ENCODE results near the gene SCRT2. TPM values are rescaled to one million over a fixed set of nuclear protein-coding genes. Genes with fewer than 3 reads are reported as not detected.
A peak's percentile ranks its signal among the peaks of the same experiment; 100 is the strongest.

SCRT2 gene
- total RNA-seq, 1 donor from 2014 or later: not detected

- Mint-ChIP-seq H3K36me3 (ENCODE audit: low read depth) (peaks cover 8% of the 10 kb centered on the region), H3K9me3 (no peaks in the 10 kb centered on the region), H3K27ac (peak within 1 kb of the TSS; percentile 67), H3K4me3 (peak within 1 kb of the TSS; percentile 81), H3K27me3 (peaks cover 8% of the 10 kb centered on the region), H3K4me1 (peaks cover 23% of the 10 kb centered on the region)
- peak; percentile 84 for DNase-seq
- peak; percentile 94 for ATAC-seq (ENCODE audit: low read depth)
- POLR2A ChIA-PET: no interaction called here
- intact Hi-C loops (cut with micrococcal nuclease): loop anchor here (1.0 kb wide), 2 partner anchors 75 to 110 kb away; partner anchors contain the start of gene CSNK2A1
- CTCF ChIA-PET: no interaction called here
- no peak for TF ChIP-seq CTCF (IDR thresholded peaks at IDR 0.05)
These were observed 22.5 kb downstream of the SCRT2 start, which contains the start of gene SRXN1 for GRCh38 chr20:653110-653589. SRXN1 (minus strand) TSS chr20:653200; CDS start chr20:653185, 15 bp downstream.

DNA sequence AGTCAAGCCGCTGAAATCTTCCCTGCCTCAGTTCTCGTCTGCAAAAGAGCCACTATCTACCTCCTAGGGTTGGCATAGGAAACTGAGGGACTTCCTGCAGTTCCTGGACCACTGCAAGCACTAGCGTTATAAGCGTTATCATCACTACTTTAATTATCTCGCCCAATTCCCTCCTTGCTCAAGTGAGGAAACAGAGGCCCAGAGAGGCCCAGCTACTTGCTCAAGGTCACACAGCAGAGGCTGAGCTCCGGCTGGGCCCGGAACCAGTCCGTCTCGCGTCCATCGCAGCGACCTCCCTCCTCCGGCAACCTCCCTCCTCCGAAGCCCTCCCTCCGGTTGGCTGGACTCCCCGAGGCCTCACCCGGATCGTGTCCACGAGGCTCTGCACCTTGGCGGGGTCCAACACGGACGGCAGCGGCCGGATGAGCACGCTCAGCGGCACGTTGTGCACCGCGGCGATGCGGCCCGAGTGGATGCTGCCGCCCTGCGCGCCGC lies 22.9 kb downstream of the SCRT2 start:
- H3K27me3 Mint-ChIP-seq: peaks cover 4% of the 10 kb centered on the region
- intact Hi-C loops (cut with micrococcal nuclease): loop anchor here (1.0 kb wide), 3 partner anchors 76 to 181 kb away; partner anchors contain the start of genes CSNK2A1 and FAM110A
- peaks cover 23% of the 10 kb centered on the region for H3K4me1 Mint-ChIP-seq
- POLR2A ChIA-PET: no interaction called here
- ATAC-seq (ENCODE audit: low read depth): no peak
- DNase-seq: no peak
- H3K9me3 Mint-ChIP-seq: no peaks in the 10 kb centered on the region
- CTCF ChIA-PET: no interaction called here
- no peak for TF ChIP-seq CTCF (IDR thresholded peaks at IDR 0.05)
- peak overlapping the region; percentile 67 for H3K27ac Mint-ChIP-seq
- H3K36me3 Mint-ChIP-seq (ENCODE audit: low read depth): peaks cover 12% of the 10 kb centered on the region
- peak overlapping the region; percentile 80 for H3K4me3 Mint-ChIP-seq

DNA sequence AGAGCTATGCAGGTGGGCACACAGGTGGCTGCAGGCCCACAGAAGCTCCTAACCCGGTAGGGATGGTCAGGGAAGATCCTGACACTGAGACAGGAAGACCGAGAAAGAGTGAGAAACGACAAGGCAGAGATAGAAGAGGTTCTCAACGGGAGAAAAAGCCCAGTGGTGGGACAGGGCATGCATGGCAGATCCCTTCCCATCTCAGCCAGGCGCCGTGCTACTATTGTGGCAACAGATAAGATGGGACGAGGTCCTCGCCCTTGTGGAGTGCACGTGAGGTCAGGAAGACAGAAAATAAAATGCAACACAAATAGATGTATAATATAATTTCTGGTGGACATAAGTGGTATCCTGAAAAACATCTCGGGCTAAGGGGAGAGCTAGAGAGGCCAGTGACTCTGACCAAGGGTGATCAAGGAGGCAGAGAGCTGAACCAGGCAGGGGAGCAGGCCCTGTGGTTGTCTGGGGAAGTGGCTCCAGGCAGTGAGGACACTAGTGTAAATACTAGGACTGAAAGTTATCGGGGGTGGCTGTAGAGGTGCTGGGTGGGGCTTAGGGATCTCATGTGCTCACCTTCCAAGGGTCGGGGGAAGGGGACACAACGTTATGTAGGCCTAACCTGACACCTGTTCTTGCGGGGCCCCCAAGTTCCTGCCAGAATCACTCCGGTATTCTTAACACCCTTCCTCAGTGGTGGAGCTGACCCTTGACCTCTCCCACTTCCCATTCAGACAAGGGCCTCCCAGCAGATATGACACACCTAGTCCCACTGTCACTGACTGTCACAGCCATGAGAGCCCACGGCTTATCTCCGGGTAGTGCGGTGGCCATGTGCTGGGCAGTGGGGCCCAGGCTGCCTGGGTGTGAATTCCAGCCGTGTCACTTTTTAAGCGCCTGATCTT lies 23.6 kb downstream of the SCRT2 start:
- Mint-ChIP-seq H3K4me1 (peaks cover 23% of the 10 kb centered on the region), H3K36me3 (ENCODE audit: low read depth) (peaks cover 14% of the 10 kb centered on the region), H3K27ac (peak overlapping the region; percentile 67), H3K9me3 (no peaks in the 10 kb centered on the region), H3K27me3 (peaks cover 3% of the 10 kb centered on the region), H3K4me3 (peak overlapping the region; percentile 80)
- POLR2A ChIA-PET: no interaction called here
- no peak for TF ChIP-seq CTCF (IDR thresholded peaks at IDR 0.05)
- CTCF ChIA-PET: no interaction called here
- no peak for DNase-seq
- intact Hi-C loops (cut with micrococcal nuclease): loop anchor here (1.0 kb wide), 1 partner anchor 181 kb away; the partner anchor contains the start of gene FAM110A
- ATAC-seq (ENCODE audit: low read depth): no peak

- H3K9me3 Mint-ChIP-seq: no peaks in the 10 kb centered on the region
- peaks cover 23% of the 10 kb centered on the region for H3K4me1 Mint-ChIP-seq
- no peak for TF ChIP-seq CTCF (IDR thresholded peaks at IDR 0.05)
- ATAC-seq (ENCODE audit: low read depth) (no peak), DNase-seq (no peak)
- peaks cover 14% of the 10 kb centered on the region for H3K36me3 Mint-ChIP-seq (ENCODE audit: low read depth)
- ChIA-PET CTCF (no interaction called here), POLR2A (no interaction called here)
- intact Hi-C loops (cut with micrococcal nuclease): no loop called here
- peak overlapping the region; percentile 80 for H3K4me3 Mint-ChIP-seq
- H3K27ac Mint-ChIP-seq: no peak overlapping the region
- H3K27me3 Mint-ChIP-seq: peaks cover 3% of the 10 kb centered on the region
These were observed 24.6 kb downstream of the SCRT2 start for GRCh38 chr20:650954-651353.

- ChIA-PET CTCF (no interaction called here), POLR2A (no interaction called here)
- DNase-seq (no peak), ATAC-seq (ENCODE audit: low read depth) (no peak)
- intact Hi-C loops (cut with micrococcal nuclease): no loop called here
- no peak for TF ChIP-seq CTCF (IDR thresholded peaks at IDR 0.05)
- Mint-ChIP-seq H3K9me3 (no peaks in the 10 kb centered on the region), H3K27me3 (peaks cover 3% of the 10 kb centered on the region), H3K36me3 (ENCODE audit: low read depth) (peaks cover 14% of the 10 kb centered on the region), H3K4me1 (peaks cover 27% of the 10 kb centered on the region), H3K4me3 (no peak overlapping the region), H3K27ac (no peak overlapping the region)
These were observed 25.3 kb downstream of the SCRT2 start for GRCh38 chr20:650281-650680.

All from activated B cell treated with CpG ODN at 0.5 μM for 24 hours (primary cell).